Raji (cell line): Measurements from ENCODE around the gene EAF1.

Source experiments
- POLR2A ChIP-seq: IDR thresholded peaks from 2 replicates; pipeline ENCODE4 v1.6.1; 2011; ENCODE audit warnings: low read depth, low read length, control low read depth; ENCODE audit not compliant: insufficient read depth

EAF1 gene

GRCh38 chr3:15405448-15406050 lies 21.8 kb upstream of the EAF1 start:
- no peak for TF ChIP-seq POLR2A

- no peak for TF ChIP-seq POLR2A
Measured at GRCh38 chr3:15409239-15409638, 18.2 kb upstream of the EAF1 start.

GRCh38 chr3:15409774-15410173 lies 17.6 kb upstream of the EAF1 start:
- no peak for TF ChIP-seq POLR2A

- TF ChIP-seq POLR2A: no peak
Measured at GRCh38 chr3:15420871-15421270, 6.5 kb upstream of the EAF1 start.

GRCh38 chr3:15426579-15427118 lies 749 bp upstream of the EAF1 start:
- no peak for TF ChIP-seq POLR2A

GRCh38 chr3:15427981-15428380 lies 583 bp downstream of the EAF1 start:
- TF ChIP-seq POLR2A: no peak

GRCh38 chr3:15428539-15428938 lies 1.1 kb downstream of the EAF1 start:
- no peak for TF ChIP-seq POLR2A

- no peak for TF ChIP-seq POLR2A
Measured at GRCh38 chr3:15429080-15429479, 1.7 kb downstream of the EAF1 start.

GRCh38 chr3:15430624-15431023 lies 3.2 kb downstream of the EAF1 start:
- TF ChIP-seq POLR2A: no peak

GRCh38 chr3:15431256-15431837 lies 3.9 kb downstream of the EAF1 start:
- TF ChIP-seq POLR2A: no peak

- TF ChIP-seq POLR2A: no peak
Measured at GRCh38 chr3:15433531-15433930, 6.1 kb downstream of the EAF1 start.

GRCh38 chr3:15434756-15435155 lies 7.4 kb downstream of the EAF1 start:
- TF ChIP-seq POLR2A: no peak

GRCh38 chr3:15436246-15436645 lies 8.8 kb downstream of the EAF1 start:
- TF ChIP-seq POLR2A: no peak

- TF ChIP-seq POLR2A: no peak
Measured at GRCh38 chr3:15438983-15439382, 11.6 kb downstream of the EAF1 start.

- no peak for TF ChIP-seq POLR2A
Measured at GRCh38 chr3:15439476-15439875, 12.1 kb downstream of the EAF1 start.

- TF ChIP-seq POLR2A: no peak
Measured at GRCh38 chr3:15440891-15441290, 13.5 kb downstream of the EAF1 start.
